Osteocyte (in vitro differentiated cells): ENCODE results near the gene KRTAP10-8. TPM values are rescaled to one million over a fixed set of nuclear protein-coding genes. Genes with fewer than 3 reads are reported as not detected.
"Not testable (repeated sequence)": the region's sequence is repeated elsewhere in the genome, so short reads cannot be mapped to it uniquely, and the experiment has no call there.

Source experiments
- DNase-seq: peaks from one replicate; pipeline ENCODE4 v3.0.0; 2021; ENCODE audit warnings: mixed read lengths; ENCODE audit not compliant: unreplicated experiment; ENCODE audit errors: extremely low spot score
- H3K27ac Mint-ChIP-seq: one replicate; pipeline ENCODE4 v1.8.0; 2021; ENCODE audit warnings: mild to moderate bottlenecking, mixed read lengths; ENCODE audit not compliant: unreplicated experiment
- H3K27me3 Mint-ChIP-seq: one replicate; pipeline ENCODE4 v1.8.0; 2021; ENCODE audit warnings: mixed read lengths; ENCODE audit not compliant: unreplicated experiment
- H3K36me3 Mint-ChIP-seq: one replicate; pipeline ENCODE4 v1.8.0; 2021; ENCODE audit warnings: mixed read lengths; ENCODE audit not compliant: unreplicated experiment
- H3K4me1 Mint-ChIP-seq: one replicate; pipeline ENCODE4 v1.8.0; 2021; ENCODE audit warnings: mixed read lengths; ENCODE audit not compliant: unreplicated experiment
- H3K4me3 Mint-ChIP-seq: one replicate; pipeline ENCODE4 v1.8.0; 2021; ENCODE audit warnings: mild to moderate bottlenecking, moderate library complexity, mixed read lengths; ENCODE audit not compliant: unreplicated experiment
- H3K9me3 Mint-ChIP-seq: one replicate; pipeline ENCODE4 v1.8.0; 2021; ENCODE audit warnings: mixed read lengths; ENCODE audit not compliant: unreplicated experiment
- total RNA-seq: library from RNA; stranded (reverse); gene quantifications from 2 replicates; pipeline ENCODE4 v1.2.1, GENCODE V29; 2021
- TF ChIP-seq, protein P1 (sequence below): fragments of 200-600 bp; sonication (generic); IDR thresholded peaks from 2 replicates; pipeline ENCODE4 v1.5.0; 2021; ENCODE audit warnings: antibody characterized with exemption, mild to moderate bottlenecking, moderate library complexity

KRTAP10-8 gene
- total RNA-seq, 1 donor from 2014 or later, result not detected

DNA sequence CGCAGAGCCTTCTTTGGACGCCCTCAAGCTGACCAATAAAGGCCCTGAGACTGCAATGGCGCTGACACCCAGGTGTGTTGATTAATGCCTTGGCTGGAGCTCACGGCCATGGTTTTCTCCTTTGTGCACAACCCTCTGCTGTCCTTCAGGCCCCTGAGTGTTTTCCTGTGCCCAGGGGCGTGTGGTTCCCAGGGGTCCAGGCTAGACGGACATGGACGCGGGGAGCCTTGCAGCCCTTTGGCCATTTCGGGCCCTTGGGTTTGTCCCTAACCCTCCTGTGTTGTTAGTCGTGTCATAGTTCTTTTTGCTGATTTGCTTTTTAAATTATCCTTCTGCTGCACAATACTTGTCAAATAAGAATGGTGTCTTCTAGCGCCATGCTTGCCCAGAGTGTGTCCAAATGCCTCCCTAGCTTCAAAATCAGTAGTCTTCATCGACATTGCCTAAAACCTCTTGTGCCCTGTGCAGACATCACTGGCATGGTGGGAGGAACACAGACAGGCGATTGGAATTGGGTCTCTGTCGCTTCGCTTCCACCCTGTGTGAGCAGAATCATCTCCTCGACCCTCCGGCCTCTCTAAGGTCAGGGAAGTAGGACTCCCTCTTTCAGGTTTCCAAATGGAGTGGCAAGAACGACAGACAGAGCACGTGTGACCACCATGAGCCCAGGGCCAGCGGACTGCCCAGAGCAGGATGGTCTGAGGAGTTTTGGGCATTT is 36.4 kb upstream of the KRTAP10-8 start:
- TF ChIP-seq, protein P1, sequence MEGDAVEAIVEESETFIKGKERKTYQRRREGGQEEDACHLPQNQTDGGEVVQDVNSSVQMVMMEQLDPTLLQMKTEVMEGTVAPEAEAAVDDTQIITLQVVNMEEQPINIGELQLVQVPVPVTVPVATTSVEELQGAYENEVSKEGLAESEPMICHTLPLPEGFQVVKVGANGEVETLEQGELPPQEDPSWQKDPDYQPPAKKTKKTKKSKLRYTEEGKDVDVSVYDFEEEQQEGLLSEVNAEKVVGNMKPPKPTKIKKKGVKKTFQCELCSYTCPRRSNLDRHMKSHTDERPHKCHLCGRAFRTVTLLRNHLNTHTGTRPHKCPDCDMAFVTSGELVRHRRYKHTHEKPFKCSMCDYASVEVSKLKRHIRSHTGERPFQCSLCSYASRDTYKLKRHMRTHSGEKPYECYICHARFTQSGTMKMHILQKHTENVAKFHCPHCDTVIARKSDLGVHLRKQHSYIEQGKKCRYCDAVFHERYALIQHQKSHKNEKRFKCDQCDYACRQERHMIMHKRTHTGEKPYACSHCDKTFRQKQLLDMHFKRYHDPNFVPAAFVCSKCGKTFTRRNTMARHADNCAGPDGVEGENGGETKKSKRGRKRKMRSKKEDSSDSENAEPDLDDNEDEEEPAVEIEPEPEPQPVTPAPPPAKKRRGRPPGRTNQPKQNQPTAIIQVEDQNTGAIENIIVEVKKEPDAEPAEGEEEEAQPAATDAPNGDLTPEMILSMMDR, result no peak
- DNase-seq, result no peak
- H3K4me3 Mint-ChIP-seq, result no peak overlapping the region
- H3K9me3 Mint-ChIP-seq, result peaks cover 24% of the 10 kb centered on the region
- H3K27ac Mint-ChIP-seq, result no peak overlapping the region
- no peaks in the 10 kb centered on the region for H3K36me3 Mint-ChIP-seq
- H3K27me3 Mint-ChIP-seq, result no peaks in the 10 kb centered on the region
- H3K4me1 Mint-ChIP-seq, result no peaks in the 10 kb centered on the region

DNA sequence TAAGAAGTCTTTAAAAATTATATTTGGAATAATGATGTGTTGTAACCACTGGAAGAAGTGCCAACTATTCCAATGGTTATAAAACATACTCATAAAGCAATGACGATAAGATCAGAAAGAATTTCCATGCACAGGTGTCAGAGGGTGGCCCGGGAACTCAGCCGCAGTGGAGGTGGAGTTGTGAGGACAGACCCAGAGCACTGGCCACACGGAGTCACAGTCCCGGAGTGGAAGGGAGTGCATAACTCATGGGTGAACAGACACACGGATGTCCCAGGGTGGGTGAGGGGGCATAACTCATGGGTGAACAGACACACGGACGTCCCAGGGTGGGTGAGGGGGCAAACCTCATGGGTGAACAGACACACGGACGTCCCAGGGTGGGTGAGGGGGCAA is 35.9 kb upstream of the KRTAP10-8 start:
- no peak overlapping the region for H3K4me3 Mint-ChIP-seq
- H3K36me3 Mint-ChIP-seq, result no peaks in the 10 kb centered on the region
- no peak overlapping the region for H3K27ac Mint-ChIP-seq
- H3K4me1 Mint-ChIP-seq, result no peaks in the 10 kb centered on the region
- no peaks in the 10 kb centered on the region for H3K27me3 Mint-ChIP-seq
- peaks cover 22% of the 10 kb centered on the region for H3K9me3 Mint-ChIP-seq
- no peak for DNase-seq
- TF ChIP-seq, protein P1, result no peak

DNA sequence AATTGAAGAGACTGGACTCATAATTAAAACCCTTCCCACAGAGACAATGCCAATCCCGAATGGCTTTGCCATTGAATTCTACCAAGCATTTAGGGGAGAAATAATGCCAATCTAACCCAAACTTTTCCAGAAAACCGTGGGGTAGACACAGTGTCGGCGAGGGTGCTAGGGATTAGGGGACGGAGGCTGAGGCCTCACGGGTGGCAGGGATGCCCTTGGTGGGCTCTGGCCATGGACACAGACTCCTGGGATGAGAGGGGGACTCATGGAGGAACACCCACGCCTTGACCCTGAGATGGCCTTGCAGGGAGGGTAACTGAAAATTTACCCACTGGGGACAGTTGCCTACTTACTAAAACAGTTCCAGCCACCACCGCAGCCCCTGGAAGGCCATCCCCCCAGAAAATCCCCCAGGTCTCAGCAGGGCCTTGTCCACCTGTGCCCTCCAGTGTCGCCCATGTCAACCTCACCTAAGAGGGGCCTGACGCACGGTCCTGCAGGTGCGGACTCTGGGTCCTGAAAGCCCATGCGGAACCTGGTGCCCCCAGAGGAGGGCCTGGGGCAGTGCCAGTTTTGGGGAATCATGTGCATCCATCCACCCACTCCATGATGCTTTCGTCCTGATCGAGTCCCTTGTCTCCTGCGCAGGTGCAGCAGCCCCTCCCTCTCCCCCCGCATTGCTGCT is 33.4 kb upstream of the KRTAP10-8 start:
- peak; percentile 73 for DNase-seq
- Mint-ChIP-seq H3K4me3 (no peak overlapping the region), H3K27ac (no peak overlapping the region), H3K27me3 (peaks cover 7% of the 10 kb centered on the region), H3K9me3 (peaks cover 26% of the 10 kb centered on the region), H3K4me1 (peaks cover 3% of the 10 kb centered on the region), H3K36me3 (no peaks in the 10 kb centered on the region)
- TF ChIP-seq, protein P1, result no peak

DNA sequence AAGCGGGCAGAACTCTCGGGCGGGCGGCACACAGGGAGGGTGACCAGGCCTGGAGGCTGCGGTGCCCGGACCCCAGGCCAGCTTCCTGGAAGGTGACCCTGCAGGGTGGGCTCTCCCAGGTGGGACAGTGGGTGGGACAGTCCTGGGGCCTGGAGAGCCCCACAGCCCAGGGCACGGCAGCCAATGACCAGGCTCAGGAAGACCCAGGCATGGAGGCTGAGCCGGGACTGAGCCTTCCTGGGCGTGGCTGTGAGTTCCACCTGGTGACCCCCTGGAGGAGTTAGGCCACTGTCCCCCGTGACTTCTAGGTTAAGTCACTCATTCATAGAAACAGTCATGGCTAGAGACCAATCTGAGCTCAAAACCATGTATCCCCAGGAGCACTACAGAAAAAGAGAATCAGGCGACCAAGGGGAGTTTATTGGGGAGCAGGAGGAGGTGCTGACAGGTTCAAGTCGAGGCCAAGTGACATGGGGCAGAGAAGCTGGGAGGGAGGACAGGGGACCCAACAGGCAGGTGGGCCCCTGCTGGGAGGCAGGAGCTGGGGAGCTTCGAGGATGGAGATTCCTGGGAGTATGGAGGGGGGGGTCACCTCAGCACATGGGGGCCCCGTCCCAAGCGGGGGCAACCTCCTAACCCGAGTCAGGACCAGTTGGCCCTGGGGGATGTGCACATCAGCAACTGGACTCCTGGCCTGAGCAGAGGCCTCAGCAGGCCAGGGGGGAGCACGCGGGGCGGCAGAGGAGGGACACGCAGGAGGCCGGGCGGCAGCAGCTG is 32.6 kb upstream of the KRTAP10-8 start:
- H3K4me3 Mint-ChIP-seq, result no peak overlapping the region
- peaks cover 13% of the 10 kb centered on the region for H3K27me3 Mint-ChIP-seq
- H3K9me3 Mint-ChIP-seq, result peaks cover 26% of the 10 kb centered on the region
- TF ChIP-seq, protein P1, result no peak
- DNase-seq, result peak; percentile 79
- no peak overlapping the region for H3K27ac Mint-ChIP-seq
- H3K4me1 Mint-ChIP-seq, result peaks cover 3% of the 10 kb centered on the region
- no peaks in the 10 kb centered on the region for H3K36me3 Mint-ChIP-seq

DNA sequence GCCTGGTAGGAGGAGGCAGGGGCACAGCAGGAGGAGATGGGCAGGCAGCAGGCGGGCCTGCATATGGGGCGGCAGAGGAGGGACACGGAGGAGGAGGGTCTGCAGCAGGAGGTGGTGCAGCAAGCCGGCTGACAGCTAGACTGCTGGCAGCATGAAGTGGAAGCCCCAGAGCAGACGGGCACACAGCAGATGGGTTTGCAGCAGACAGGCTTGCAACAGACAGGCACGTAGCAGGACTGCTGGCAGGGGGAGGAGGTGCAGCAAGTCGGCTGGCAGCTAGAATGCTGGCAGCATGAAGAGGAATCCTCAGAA is 32.1 kb upstream of the KRTAP10-8 start:
- H3K27ac Mint-ChIP-seq, result no peak overlapping the region
- peak; percentile 40 for DNase-seq
- H3K9me3 Mint-ChIP-seq, result peaks cover 26% of the 10 kb centered on the region

DNA sequence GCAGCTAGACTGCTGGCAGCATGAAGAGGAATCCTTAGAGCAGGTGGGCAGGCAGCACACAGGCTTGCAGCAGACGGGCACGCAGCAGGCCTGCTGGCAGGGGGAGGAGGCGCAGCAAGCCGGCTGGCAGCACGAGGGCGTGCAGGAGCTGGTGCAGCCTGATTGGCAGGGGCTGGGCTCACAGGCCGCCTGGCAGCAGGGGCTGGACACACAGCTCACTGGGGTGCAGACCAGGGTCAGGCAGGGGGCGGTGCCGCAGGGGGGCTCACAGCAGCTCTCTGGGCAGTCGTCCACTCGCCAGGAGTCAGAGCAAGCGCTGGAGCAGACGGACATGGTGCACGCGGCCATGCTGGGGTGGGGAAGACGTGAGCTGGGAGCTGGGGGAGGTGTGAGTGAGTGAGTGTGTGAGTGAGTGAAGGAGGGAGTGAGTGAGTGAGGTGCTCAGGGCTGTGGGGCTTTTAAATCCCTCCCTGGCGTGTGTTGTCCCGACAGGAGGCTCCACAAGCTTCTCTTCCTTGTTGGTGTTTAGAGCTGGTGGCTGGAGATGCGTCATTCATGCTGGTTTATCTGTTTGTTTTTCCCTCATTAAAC is 31.6 kb upstream of the KRTAP10-8 start, which contains the start of gene KRTAP10-5:
KRTAP10-5 (minus strand) TSS at position 374 of the 591 bp plus-strand sequence; CDS start at position 348, 26 bp downstream.
- DNase-seq, result peak; percentile 80
- Mint-ChIP-seq H3K27me3 (peaks cover 21% of the 10 kb centered on the region), H3K9me3 (peaks cover 26% of the 10 kb centered on the region)
- H3K4me1 Mint-ChIP-seq, H3K36me3 Mint-ChIP-seq, H3K27ac Mint-ChIP-seq, H3K4me3 Mint-ChIP-seq: not testable (repeated sequence)

More for the DNA sequence above, 32.1 kb upstream of the KRTAP10-8 start:
- Mint-ChIP-seq H3K4me3 (no peak overlapping the region), H3K36me3 (no peaks in the 10 kb centered on the region), H3K27me3 (peaks cover 16% of the 10 kb centered on the region), H3K4me1 (peaks cover 3% of the 10 kb centered on the region)
- TF ChIP-seq, protein P1, result no peak
